Upper lobe of right lung (tissue), 1 donor: ENCODE results near the gene UBE2D1. TPM values are rescaled to one million over a fixed set of nuclear protein-coding genes. Genes with fewer than 3 reads are reported as not detected.

Source experiments
- ATAC-seq: fragments of 200-7000 bp; cut with Tn5 transposase; one replicate; pipeline ENCODE4 v1.9.1; 2020; ENCODE audit warnings: mild to moderate bottlenecking, moderate library complexity
- DNase-seq: peaks from one replicate; pipeline ENCODE4 v3.0.0-alpha.2; 2020
- H3K27ac ChIP-seq: fragments of 200-600 bp; one replicate; pipeline ENCODE4 v1.8.0; 2022
- H3K27me3 ChIP-seq: fragments of 200-600 bp; one replicate; pipeline ENCODE4 v1.8.0; 2022; ENCODE audit warnings: mild to moderate bottlenecking
- H3K36me3 ChIP-seq: fragments of 200-600 bp; one replicate; pipeline ENCODE4 v1.8.0; 2022
- H3K4me1 ChIP-seq: fragments of 200-600 bp; one replicate; pipeline ENCODE4 v1.8.0; 2022
- H3K4me3 ChIP-seq: fragments of 200-600 bp; one replicate; pipeline ENCODE4 v1.8.0; 2022; ENCODE audit warnings: mild to moderate bottlenecking
- H3K9me3 ChIP-seq: fragments of 200-600 bp; one replicate; pipeline ENCODE4 v1.8.0; 2022
- intact Hi-C: fragments of 100-400 bp; cut with DNase I; formaldehyde crosslinking; loops from one replicate; pipeline ENCODE4 v1.11.0; 2022
- total RNA-seq: library from RNA; stranded (reverse); fragmentation: NEBNext Ultra II Directional; extraction: Animal tissue kit (Norgen Biotek cat#: 25700); gene quantifications from one replicate; pipeline ENCODE4 v1.2.1, GENCODE V29; 2021
- TF ChIP-seq, protein P1 (sequence below): fragments of 200-600 bp; IDR thresholded peaks from one replicate; pipeline ENCODE4 v1.8.0; 2022; ENCODE audit warnings: antibody characterized with exemption
- donor health status: DM: no; HTN: yes; CAD: no; lungs with severe emphysema.

UBE2D1 gene
- total RNA-seq, 1 donor from 2014 or later = 18.2 TPM

DNA sequence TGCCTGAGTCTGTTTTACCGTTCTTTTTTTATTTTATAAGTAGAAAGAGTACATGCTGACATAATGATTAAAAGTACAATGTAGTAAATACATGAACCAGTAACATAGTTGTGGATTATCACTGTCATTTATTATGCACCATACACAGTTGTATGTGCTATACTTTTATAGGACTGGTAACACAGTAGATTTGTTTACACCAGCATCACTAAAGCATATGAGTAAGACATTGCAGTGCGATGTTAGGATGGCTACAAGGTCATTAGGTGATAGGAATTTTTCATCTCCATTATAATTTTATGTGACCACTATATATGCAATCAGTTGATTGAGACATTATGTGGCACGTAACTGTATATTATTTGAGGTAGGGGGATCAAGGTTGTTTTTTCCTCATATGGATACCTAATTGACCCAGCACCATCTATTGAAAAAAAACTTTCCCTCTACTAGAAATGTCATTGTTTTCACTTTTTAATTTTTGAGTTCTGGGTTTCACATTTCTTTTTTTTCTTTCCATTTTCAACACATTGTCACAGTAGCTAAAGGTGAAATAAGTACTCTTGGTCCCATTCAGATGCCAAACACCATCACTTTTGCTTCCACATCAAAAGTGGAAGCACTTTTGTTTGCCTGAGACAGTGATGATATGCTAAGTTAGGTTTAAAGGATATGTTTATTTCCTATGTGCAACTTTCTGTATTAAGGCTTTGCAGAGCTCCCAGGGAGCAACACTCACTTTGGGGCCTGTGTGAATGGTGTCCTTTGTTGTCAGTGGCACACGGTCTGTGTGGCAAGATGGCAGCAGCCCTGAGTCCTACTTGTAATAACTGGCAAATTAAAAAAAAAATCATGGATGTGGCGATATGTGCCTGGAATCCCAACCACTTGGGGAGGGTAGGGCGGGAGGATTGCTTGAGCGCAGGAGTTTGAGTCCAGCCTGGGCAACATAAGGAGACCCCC lies 17.1 kb downstream of the UBE2D1 start:
- Histone ChIP-seq H3K9me3 (no peaks in the 10 kb centered on the region), H3K4me3 (no peak overlapping the region), H3K27ac (no peak overlapping the region), H3K4me1 (peaks cover 2% of the 10 kb centered on the region), H3K36me3 (no peaks in the 10 kb centered on the region), H3K27me3 (no peaks in the 10 kb centered on the region)
- TF ChIP-seq, protein P1, sequence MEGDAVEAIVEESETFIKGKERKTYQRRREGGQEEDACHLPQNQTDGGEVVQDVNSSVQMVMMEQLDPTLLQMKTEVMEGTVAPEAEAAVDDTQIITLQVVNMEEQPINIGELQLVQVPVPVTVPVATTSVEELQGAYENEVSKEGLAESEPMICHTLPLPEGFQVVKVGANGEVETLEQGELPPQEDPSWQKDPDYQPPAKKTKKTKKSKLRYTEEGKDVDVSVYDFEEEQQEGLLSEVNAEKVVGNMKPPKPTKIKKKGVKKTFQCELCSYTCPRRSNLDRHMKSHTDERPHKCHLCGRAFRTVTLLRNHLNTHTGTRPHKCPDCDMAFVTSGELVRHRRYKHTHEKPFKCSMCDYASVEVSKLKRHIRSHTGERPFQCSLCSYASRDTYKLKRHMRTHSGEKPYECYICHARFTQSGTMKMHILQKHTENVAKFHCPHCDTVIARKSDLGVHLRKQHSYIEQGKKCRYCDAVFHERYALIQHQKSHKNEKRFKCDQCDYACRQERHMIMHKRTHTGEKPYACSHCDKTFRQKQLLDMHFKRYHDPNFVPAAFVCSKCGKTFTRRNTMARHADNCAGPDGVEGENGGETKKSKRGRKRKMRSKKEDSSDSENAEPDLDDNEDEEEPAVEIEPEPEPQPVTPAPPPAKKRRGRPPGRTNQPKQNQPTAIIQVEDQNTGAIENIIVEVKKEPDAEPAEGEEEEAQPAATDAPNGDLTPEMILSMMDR = no peak
- intact Hi-C loops = no loop called here
- DNase-seq = no peak
- ATAC-seq = no peak

DNA sequence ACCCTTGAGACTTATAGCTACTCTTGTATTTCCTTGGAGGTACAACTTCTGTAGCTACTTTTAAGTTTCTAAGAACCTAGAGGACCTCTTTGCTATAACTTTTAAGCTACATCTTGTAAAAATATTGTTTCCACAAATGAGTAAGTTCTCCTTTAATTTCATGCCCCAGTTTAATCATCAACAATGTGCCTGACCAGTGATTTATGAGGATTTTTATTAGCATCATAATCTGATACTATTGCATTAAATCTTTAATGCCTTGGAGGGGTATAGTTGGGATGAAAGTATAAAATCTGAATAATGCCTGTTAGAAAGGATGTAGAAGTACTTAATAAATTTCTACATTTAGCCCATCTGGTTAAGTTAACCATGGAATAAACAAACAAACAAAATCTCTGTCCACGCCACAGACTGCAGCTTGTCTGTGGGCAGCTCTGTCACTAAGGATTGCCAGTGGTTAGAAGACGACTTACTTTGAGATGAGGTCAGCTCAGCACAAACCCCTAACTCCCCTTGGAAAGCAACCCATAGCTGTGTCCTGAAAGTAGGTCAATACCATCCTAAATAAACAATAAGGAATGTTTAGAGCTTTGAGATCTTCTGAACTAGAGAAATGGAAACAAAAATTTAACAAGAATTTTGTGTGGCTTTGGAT lies 18.3 kb downstream of the UBE2D1 start:
- TF ChIP-seq, protein P1 = no peak
- no peak for ATAC-seq

DNA sequence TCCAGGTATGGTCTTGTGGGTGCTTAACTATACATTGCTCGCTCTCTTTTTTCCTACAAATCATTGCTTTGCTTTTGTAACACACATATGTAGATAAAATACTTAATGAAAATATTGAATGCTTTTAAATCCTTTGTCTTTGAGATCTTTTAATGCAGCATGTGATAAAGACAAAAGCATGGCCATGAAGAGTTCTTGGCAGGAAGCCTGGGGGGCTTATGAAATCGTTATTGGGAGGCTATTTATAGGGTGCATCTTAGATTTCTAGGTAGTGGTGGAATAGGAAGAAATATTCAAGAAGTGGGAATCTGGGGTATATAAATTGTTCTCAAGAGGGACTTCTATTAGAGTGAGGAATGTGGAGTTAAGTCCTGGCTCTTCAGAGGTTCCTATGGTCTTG lies 21.9 kb downstream of the UBE2D1 start:
- Histone ChIP-seq H3K27me3 (no peaks in the 10 kb centered on the region), H3K27ac (no peak overlapping the region), H3K36me3 (peaks cover 6% of the 10 kb centered on the region), H3K9me3 (no peaks in the 10 kb centered on the region), H3K4me1 (peaks cover 2% of the 10 kb centered on the region), H3K4me3 (no peak overlapping the region)
- intact Hi-C loops = no loop called here
- DNase-seq (no peak), ATAC-seq (no peak)
- TF ChIP-seq, protein P1 = no peak

More for the DNA sequence above, 18.3 kb downstream of the UBE2D1 start:
- no peak for DNase-seq
- no peaks in the 10 kb centered on the region for H3K36me3 ChIP-seq
- intact Hi-C loops = no loop called here
- H3K9me3 ChIP-seq = no peaks in the 10 kb centered on the region
- H3K4me3 ChIP-seq = no peak overlapping the region
- no peak overlapping the region for H3K27ac ChIP-seq
- no peaks in the 10 kb centered on the region for H3K27me3 ChIP-seq
- H3K4me1 ChIP-seq = peaks cover 2% of the 10 kb centered on the region

DNA sequence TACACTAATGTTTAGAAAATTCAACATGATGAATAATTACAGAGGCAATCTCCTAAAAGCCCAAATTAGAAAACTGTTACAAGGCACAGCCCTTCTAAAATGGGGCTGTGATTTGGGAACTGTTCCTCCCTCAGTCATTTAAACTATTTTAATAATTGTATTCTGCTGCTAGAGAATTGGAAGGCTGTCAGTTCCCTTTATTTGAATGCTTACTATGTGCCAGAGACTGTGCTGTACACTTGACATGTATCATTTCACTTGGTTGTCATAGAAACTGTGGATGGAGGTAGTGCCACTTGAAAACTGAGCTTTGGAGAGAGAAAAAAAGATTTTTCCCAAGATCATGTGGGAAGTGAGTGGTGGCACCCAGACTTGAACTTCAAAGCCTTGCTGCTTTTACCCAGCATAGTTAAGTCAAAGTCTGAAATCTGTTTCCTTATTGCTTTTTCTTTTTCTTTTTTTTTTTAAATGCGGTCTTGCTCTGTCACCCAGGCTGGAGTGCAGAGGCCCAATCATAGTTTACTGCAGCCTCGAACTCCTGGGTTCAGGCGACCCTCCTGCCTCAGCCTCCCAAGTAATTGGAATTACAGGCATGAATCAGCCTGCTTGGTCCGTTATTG lies 23.6 kb downstream of the UBE2D1 start:
- H3K4me3 ChIP-seq = no peak overlapping the region
- ATAC-seq = no peak
- no peaks in the 10 kb centered on the region for H3K9me3 ChIP-seq
- H3K27ac ChIP-seq = no peak overlapping the region
- intact Hi-C loops = no loop called here
- peaks cover 10% of the 10 kb centered on the region for H3K36me3 ChIP-seq
- H3K27me3 ChIP-seq = no peaks in the 10 kb centered on the region
- H3K4me1 ChIP-seq = peaks cover 2% of the 10 kb centered on the region
- TF ChIP-seq, protein P1 = no peak
- no peak for DNase-seq

DNA sequence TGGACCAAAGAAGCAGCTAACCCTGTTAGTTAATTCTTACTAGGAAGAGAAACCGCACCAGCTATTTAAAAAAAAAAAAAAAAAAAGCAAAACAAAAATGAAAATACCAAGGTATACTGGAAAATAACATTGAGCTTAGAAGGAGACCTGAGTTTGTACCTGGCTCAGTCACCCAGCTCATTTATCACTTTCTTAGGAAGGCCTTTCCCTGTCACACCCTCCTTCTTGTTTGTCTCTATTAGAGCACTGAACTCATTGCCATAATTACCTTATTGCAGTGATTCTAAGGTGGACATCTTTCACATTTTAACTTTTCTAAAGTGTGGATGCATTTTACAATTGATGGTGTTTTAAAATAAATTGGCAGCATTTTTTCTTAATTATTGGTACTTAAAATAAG lies 24.1 kb downstream of the UBE2D1 start:
- no peaks in the 10 kb centered on the region for H3K9me3 ChIP-seq
- no peak for ATAC-seq
- no peak overlapping the region for H3K4me3 ChIP-seq
- TF ChIP-seq, protein P1 = no peak
- no peak overlapping the region for H3K27ac ChIP-seq
- H3K4me1 ChIP-seq = peaks cover 2% of the 10 kb centered on the region
- peaks cover 10% of the 10 kb centered on the region for H3K36me3 ChIP-seq
- intact Hi-C loops = no loop called here
- no peaks in the 10 kb centered on the region for H3K27me3 ChIP-seq
- DNase-seq = no peak
